ENCODE results near the gene AIF1L.

AIF1L gene

DNA sequence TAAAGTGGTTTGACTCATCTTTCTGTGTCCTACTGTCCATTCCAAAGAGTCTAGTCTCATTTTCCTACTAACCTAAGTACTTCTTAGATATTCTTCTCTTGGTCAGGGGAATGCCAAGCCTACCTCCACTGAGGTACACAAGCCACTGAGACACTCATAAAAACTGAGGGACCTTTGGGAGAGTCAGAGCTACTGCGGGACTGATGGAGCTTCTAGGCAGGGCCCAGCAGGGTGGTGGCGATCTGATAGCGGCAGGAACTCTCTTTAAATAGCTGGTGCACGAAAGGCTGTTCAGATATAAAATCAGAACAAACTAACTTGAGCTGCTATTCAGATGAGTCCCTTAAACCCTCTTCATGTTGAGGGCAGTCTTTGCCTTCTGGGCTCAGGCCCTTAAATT, 43.8 kb downstream of the AIF1L start:
- CTCF ChIA-PET: no interaction called here
- TF ChIP-seq, protein P1, sequence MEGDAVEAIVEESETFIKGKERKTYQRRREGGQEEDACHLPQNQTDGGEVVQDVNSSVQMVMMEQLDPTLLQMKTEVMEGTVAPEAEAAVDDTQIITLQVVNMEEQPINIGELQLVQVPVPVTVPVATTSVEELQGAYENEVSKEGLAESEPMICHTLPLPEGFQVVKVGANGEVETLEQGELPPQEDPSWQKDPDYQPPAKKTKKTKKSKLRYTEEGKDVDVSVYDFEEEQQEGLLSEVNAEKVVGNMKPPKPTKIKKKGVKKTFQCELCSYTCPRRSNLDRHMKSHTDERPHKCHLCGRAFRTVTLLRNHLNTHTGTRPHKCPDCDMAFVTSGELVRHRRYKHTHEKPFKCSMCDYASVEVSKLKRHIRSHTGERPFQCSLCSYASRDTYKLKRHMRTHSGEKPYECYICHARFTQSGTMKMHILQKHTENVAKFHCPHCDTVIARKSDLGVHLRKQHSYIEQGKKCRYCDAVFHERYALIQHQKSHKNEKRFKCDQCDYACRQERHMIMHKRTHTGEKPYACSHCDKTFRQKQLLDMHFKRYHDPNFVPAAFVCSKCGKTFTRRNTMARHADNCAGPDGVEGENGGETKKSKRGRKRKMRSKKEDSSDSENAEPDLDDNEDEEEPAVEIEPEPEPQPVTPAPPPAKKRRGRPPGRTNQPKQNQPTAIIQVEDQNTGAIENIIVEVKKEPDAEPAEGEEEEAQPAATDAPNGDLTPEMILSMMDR (conservative IDR thresholded peaks at IDR 0.05; ENCODE audit: low read depth): no peak
- no peak overlapping the region for H3K27ac ChIP-seq
- POLR2A ChIA-PET (ENCODE audit: low non-redundant PET): no interaction called here
- no peak for DNase-seq (ENCODE audit: low spot score)

DNA sequence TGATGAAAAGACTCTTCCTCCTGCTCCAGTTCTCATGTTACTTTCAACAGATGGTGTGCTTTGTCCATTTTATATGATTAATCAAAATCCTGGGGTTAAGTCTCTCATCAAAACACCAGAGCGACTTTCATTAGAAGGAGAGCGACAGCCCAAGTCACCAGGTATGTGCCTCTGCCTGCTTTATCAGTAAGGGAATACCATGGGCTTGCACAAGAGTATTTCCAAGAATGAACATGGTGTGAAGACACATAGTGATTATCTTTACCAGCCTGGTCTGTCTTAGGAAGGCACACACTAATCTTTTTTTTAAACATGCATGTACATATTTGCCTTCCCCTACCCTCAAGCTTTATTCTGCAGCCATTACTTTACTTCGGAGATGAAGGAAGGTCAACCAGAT, 44.2 kb downstream of the AIF1L start:
- ChIA-PET CTCF (no interaction called here), POLR2A (ENCODE audit: low non-redundant PET) (no interaction called here)
- TF ChIP-seq, protein P1 (conservative IDR thresholded peaks at IDR 0.05; ENCODE audit: low read depth): no peak
- no peak overlapping the region for H3K27ac ChIP-seq
- DNase-seq (ENCODE audit: low spot score): no peak

DNA sequence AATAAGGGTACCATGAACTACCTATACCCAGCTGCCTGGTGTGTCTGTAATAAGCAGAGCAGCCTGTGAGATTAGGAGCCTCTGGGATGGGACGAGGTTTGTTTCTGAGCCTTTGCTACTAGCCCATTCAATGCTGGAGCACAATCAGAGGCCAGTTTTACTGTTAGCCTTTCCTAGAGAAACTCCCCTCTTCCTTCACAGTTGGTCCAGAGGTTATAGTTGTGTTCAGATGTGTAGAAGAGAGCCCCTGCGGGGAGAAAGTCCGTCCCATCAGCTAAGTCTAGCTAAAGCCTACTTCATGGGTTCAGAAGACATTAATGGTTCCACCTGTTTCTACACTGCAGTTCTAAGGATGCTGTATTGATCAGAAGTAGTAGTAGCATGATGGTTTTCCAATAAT, 45.8 kb downstream of the AIF1L start:
- ChIA-PET POLR2A (ENCODE audit: low non-redundant PET) (no interaction called here), CTCF (no interaction called here)
- no peak overlapping the region for H3K27ac ChIP-seq
- no peak for DNase-seq (ENCODE audit: low spot score)
- TF ChIP-seq, protein P1 (conservative IDR thresholded peaks at IDR 0.05; ENCODE audit: low read depth): no peak

DNA sequence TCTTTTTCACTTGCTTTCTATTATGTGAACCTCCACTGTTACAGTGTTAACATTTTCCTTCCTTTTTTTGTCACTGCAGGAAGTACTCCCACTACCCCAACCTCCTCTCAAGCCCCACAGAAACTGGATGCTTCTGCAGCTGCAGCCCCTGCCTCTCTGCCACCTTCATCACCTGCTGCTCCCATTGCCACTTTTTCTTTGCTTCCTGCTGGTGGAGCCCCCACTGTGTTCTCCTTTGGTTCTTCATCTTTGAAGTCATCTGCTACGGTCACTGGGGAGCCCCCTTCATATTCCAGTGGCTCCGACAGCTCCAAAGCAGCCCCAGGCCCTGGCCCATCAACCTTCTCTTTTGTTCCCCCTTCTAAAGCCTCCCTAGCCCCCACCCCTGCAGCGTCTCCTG, 47.9 kb downstream of the AIF1L start:
- DNase-seq (ENCODE audit: low spot score): no peak
- ChIA-PET CTCF (interaction anchor here (0.6 kb wide), 1 partner anchor 346 kb away, joined by 4 read pairs; no protein-coding TSS in a partner anchor), POLR2A (ENCODE audit: low non-redundant PET) (no interaction called here)
- TF ChIP-seq, protein P1 (conservative IDR thresholded peaks at IDR 0.05; ENCODE audit: low read depth): no peak
- no peak overlapping the region for H3K27ac ChIP-seq

DNA sequence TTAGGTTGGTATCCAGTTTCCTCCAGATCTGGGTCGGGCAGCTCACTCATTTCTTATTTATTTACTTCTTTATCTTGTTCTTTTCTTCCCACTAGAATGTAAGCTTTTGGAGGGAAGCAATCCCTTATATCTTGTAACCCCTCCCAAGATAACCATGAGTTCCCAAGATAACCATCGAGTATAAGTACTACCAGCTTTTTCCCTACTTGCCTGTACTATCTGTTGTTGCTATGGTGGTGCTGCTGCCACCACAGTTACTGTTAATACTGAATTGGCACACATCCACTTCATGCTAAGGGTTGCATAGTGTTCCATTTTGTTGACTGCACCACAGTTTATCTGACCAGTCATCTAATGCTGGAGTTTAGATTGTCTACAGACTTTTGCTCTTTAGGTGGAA, 48.9 kb downstream of the AIF1L start:
- ChIA-PET POLR2A (ENCODE audit: low non-redundant PET) (no interaction called here), CTCF (no interaction called here)
- DNase-seq (ENCODE audit: low spot score): no peak
- TF ChIP-seq, protein P1 (conservative IDR thresholded peaks at IDR 0.05; ENCODE audit: low read depth): no peak
- H3K27ac ChIP-seq: no peak overlapping the region

DNA sequence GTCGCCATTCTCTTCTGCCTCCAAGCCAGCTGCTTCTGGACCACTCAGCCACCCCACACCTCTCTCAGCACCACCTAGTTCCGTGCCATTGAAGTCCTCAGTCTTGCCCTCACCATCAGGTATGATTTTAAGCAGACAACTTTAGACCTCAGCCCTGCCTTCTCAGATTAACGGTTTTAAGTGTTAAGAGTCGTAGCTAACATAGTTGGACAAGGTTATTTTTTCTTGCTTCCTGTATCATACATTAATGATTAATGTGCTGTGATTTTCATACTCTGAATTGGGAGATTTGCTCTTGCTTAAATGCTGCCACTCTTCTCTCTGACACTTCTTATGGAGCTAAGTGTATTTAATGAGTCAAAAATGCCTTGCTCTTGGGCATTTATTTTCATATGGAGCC, 49.9 kb downstream of the AIF1L start:
- CTCF ChIA-PET: interaction anchor here (0.6 kb wide), 1 partner anchor 53 kb away, joined by 3 read pairs; no protein-coding TSS in a partner anchor
- H3K27ac ChIP-seq: no peak overlapping the region
- TF ChIP-seq, protein P1 (conservative IDR thresholded peaks at IDR 0.05; ENCODE audit: low read depth): no peak
- POLR2A ChIA-PET (ENCODE audit: low non-redundant PET): interaction anchor here (0.6 kb wide), 1 partner anchor 233 kb away, joined by 5 read pairs; no protein-coding TSS in a partner anchor
- no peak for DNase-seq (ENCODE audit: low spot score)

DNA sequence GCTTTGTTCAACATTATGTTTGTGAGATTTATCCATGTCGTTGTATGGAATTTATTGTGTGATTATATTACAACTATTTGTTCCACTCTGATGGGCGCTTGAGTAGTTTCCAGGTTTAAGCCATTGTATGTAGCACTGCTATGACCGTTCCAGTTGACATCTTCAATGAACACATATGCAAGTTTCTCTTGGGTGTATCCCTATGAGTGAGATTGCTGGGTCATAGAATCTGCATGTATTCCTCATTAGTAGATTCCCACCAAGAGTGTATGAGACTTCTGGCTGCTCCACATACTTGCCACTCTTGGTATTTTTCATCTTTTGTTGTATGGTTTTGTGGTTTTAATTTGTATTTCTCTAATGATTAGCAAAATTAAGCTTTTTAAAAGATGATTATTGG, 51.9 kb downstream of the AIF1L start:
- DNase-seq (ENCODE audit: low spot score): no peak
- POLR2A ChIA-PET (ENCODE audit: low non-redundant PET): no interaction called here
- H3K27ac ChIP-seq: no peak overlapping the region
- TF ChIP-seq, protein P1 (conservative IDR thresholded peaks at IDR 0.05; ENCODE audit: low read depth): no peak
- CTCF ChIA-PET: interaction anchor here (1.5 kb wide), 1 partner anchor 9 kb away, joined by 7 read pairs; no protein-coding TSS in a partner anchor

All from RWPE1 (cell line).